ENCODE data around the gene EVX1. TPM values are rescaled to one million over a fixed set of nuclear protein-coding genes. Genes with fewer than 3 reads are reported as not detected.

EVX1 gene
- total RNA-seq, 2 experiments from 2014 or later = not detected

DNA sequence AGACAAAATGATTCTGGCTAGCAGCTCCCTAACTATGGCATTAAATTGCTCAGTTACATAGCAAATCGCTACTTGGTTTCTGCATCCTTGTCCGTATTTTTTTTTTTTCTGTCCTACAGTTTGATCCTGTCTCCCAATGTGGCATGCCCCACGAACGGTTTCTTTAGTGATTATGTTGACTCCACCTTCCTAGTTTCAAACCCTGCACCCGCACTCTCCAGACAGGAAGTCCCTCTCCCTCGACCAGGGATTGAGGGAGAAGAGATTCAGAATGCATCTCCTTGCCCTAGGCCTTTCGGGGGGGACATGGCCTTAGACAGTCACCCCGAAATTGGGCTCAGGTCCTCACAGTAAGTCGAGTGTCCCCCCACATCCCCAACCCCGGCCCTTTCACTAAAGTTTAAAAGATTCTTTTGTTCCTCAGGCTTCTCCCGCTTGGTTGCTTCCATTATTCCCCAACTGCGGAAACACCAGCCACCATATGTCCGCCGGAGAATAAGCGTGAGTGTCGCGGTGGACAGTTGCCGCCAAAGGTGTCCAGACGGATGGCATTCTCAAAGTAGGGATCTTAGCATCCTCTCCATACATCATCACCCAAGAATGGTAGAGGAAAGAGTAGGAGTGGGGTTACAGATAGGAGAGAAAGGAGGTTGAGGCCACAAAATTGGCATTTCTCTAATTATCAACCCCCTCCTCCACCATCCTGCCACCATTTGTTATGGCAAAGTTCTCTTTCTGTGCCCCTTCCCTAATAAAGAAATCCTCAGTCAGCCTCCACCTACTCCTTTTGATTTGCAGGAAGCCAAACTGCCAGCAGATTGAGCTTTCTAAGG lies 7.3 kb downstream of the EVX1 start:
- H3K4me3 Mint-ChIP-seq = no peak overlapping the region
- peaks cover 8% of the 10 kb centered on the region for H3K4me1 Mint-ChIP-seq (ENCODE audit: low read depth)
- TF ChIP-seq, protein P1, sequence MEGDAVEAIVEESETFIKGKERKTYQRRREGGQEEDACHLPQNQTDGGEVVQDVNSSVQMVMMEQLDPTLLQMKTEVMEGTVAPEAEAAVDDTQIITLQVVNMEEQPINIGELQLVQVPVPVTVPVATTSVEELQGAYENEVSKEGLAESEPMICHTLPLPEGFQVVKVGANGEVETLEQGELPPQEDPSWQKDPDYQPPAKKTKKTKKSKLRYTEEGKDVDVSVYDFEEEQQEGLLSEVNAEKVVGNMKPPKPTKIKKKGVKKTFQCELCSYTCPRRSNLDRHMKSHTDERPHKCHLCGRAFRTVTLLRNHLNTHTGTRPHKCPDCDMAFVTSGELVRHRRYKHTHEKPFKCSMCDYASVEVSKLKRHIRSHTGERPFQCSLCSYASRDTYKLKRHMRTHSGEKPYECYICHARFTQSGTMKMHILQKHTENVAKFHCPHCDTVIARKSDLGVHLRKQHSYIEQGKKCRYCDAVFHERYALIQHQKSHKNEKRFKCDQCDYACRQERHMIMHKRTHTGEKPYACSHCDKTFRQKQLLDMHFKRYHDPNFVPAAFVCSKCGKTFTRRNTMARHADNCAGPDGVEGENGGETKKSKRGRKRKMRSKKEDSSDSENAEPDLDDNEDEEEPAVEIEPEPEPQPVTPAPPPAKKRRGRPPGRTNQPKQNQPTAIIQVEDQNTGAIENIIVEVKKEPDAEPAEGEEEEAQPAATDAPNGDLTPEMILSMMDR (IDR thresholded peaks at IDR 0.05) = no peak
- DNase-seq (no peak), ATAC-seq (no peak)
- ChIA-PET CTCF (interaction anchor here (0.7 to 1.9 kb wide), 2 partner anchors 27 to 532 kb away, joined by 3 to 4 read pairs; no protein-coding TSS in a partner anchor), POLR2A (no interaction called here)
- H3K9me3 Mint-ChIP-seq = no peaks in the 10 kb centered on the region
- intact Hi-C loops (cut with micrococcal nuclease) = no loop called here
- H3K27me3 Mint-ChIP-seq = peaks cover 86% of the 10 kb centered on the region
- H3K27ac Mint-ChIP-seq = no peak overlapping the region
- H3K36me3 Mint-ChIP-seq (ENCODE audit: low read depth) = no peaks in the 10 kb centered on the region

DNA sequence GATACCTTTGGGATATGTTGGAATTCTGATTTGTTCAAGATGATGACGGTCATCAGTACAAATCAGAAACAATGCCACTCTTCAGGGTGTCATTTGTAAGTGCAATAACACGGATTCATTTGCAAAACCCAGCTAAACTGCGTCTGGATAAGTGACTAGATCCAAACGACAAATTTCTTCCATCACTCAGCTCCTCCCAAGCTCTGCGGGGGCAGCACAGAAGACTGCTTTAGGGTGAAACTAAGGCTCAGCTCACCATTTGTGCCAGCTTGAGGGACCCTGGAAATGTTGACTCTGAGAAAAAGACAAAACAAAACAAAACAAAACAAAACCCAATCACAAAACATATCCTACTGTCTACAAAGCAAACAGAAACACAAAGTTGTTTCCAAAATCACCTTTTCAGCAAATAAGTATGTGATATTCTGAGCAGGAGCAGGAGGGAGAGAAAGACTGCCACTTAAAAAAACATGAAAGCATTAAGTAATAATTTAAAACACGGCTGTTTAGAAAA lies 8.0 kb downstream of the EVX1 start:
- H3K9me3 Mint-ChIP-seq = no peaks in the 10 kb centered on the region
- DNase-seq = no peak
- H3K4me3 Mint-ChIP-seq = no peak overlapping the region
- peaks cover 83% of the 10 kb centered on the region for H3K27me3 Mint-ChIP-seq
- ChIA-PET POLR2A (no interaction called here), CTCF (interaction anchor here (0.7 to 1.9 kb wide), 2 partner anchors 28 to 531 kb away, joined by 3 to 4 read pairs; no protein-coding TSS in a partner anchor)
- no peak overlapping the region for H3K27ac Mint-ChIP-seq
- intact Hi-C loops (cut with micrococcal nuclease) = no loop called here
- H3K4me1 Mint-ChIP-seq (ENCODE audit: low read depth) = peaks cover 8% of the 10 kb centered on the region
- ATAC-seq = no peak
- TF ChIP-seq, protein P1 (IDR thresholded peaks at IDR 0.05) = no peak
- no peaks in the 10 kb centered on the region for H3K36me3 Mint-ChIP-seq (ENCODE audit: low read depth)

DNA sequence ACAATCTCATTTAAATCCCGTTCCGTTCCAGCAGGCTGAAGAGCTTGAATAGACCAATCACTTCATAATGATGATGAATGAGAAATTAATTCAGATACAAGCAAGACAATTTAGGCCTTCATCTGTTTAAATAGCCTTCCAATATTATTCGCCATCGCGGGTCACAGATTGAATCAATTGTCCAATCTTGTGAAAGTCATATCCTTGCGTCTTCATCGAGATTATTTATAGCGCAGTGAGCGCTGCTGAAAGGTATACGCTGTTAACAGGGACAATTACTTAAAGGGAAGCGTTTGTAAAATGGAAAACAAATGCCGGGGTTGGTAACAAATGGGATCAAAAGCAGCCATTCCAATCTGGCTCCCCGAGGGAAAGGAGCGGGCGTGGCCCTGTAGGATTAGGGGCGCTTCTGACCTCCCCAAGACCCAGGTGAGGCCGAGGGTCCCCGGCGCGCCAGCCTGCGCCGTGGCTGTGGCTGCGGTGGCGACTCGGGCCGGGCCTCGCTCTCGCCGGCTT lies 8.6 kb downstream of the EVX1 start:
- peaks cover 8% of the 10 kb centered on the region for H3K4me1 Mint-ChIP-seq (ENCODE audit: low read depth)
- ChIA-PET POLR2A (no interaction called here), CTCF (interaction anchor here (1.9 kb wide), 1 partner anchor 29 kb away, joined by 4 read pairs; no protein-coding TSS in a partner anchor)
- H3K36me3 Mint-ChIP-seq (ENCODE audit: low read depth) = no peaks in the 10 kb centered on the region
- no peaks in the 10 kb centered on the region for H3K9me3 Mint-ChIP-seq
- DNase-seq = no peak
- no peak overlapping the region for H3K27ac Mint-ChIP-seq
- no peak for ATAC-seq
- TF ChIP-seq, protein P1 (IDR thresholded peaks at IDR 0.05) = no peak
- peaks cover 79% of the 10 kb centered on the region for H3K27me3 Mint-ChIP-seq
- intact Hi-C loops (cut with micrococcal nuclease) = no loop called here
- no peak overlapping the region for H3K4me3 Mint-ChIP-seq

DNA sequence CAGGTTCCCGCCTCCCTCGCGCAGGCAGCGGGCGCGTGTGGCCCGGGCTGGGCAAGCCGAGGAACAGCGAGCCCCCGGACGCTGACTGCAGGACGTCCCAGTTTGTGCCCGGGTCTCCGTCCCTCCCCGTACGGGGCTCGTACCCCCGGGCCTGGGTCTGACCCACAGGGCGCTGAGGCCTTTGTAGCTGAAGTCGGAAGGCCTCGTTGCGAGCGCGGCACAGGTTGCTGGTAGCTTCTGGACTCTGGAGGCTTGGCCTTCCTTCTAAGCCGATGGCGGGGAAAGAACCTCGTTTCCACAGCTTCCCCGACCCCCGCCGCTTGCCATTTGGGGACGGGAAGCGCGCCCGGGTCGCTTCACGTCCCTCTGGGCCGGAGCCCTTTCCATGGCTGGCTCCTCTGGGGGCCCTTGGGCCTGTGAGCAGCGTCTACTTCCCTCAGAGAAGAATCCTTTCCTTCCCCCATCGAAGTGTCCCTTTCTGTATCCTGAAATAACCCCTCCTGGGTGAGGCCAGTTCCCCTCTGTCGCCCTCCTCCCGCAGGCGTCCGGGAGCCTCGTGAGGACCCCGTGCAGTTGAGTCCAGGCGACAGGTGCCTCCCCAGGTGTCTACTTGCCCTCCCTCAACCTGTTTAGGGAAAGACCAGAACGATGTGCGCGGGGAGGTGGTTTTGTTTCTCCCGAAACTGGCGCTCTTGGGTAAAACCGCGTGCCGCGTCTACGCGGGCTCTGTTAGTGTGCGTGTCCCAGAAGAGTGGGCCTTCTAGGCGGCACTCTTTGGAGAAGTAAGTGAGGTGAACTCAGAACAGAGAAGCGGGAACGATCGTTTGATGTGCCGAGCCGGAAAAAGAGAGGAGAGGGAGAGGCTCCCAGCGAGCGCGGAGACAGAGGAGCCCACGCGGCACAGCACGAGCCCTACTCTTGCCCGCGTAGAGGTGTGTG lies 9.3 kb downstream of the EVX1 start:
- H3K4me3 Mint-ChIP-seq = no peak overlapping the region

More for the DNA sequence above, 9.3 kb downstream of the EVX1 start:
- peaks cover 76% of the 10 kb centered on the region for H3K27me3 Mint-ChIP-seq
- ATAC-seq (no peak), DNase-seq (no peak)
- no peak overlapping the region for H3K27ac Mint-ChIP-seq
- TF ChIP-seq, protein P1 (IDR thresholded peaks at IDR 0.05) = no peak
- POLR2A ChIA-PET = no interaction called here
- CTCF ChIA-PET = interaction anchor here (1.3 to 1.9 kb wide), 2 partner anchors 29 to 56 kb away, joined by 4 read pairs; no protein-coding TSS in a partner anchor
- no peaks in the 10 kb centered on the region for H3K9me3 Mint-ChIP-seq
- no peaks in the 10 kb centered on the region for H3K36me3 Mint-ChIP-seq (ENCODE audit: low read depth)
- intact Hi-C loops (cut with micrococcal nuclease) = no loop called here
- peaks cover 8% of the 10 kb centered on the region for H3K4me1 Mint-ChIP-seq (ENCODE audit: low read depth)
